A549 (cell line): ENCODE measurements around the gene ABCB11. TPM values are rescaled to one million over a fixed set of nuclear protein-coding genes. Genes with fewer than 3 reads are reported as not detected.

Source experiments
- ATAC-seq, 2 experiments: fragments of 200-7000 bp in 1 of 2; fragments of >200 bp in 1 of 2; cut with Nextera tagmentation in 1 of 2; cut with Tn5 transposase in 1 of 2; 3 replicates each; pipeline versions ENCODE4 v1.8.0 to v1.9.1; 2018 to 2020; ENCODE audit warnings: mild to moderate bottlenecking in 1 of 2, moderate library complexity in 1 of 2
- CTCF ChIA-PET: fragments of 300-600 bp; sonication (Branson Sonifier 250); formaldehyde crosslinking; extraction: SDS; loops from one replicate; lab custom pipeline; 2021; ENCODE audit warnings: antibody characterized with exemption, inconsistent platforms; lab: Yijun Ruan, JAX
- POLR2A ChIA-PET: fragments of 350-600 bp; formaldehyde crosslinking; extraction: SDS; loops from one replicate; lab custom pipeline; 2021; ENCODE audit warnings: antibody characterized with exemption, inconsistent platforms; lab: Yijun Ruan, JAX
- DNase-seq, 2 experiments: peaks; one replicate each; pipeline versions ENCODE4 v3.0.0 to v3.0.0-alpha.2; 2011 to 2016; ENCODE audit warnings: low read depth in 1 of 2, low spot score in 1 of 2
- FAIRE-seq: peaks from 2 replicates; lab custom pipeline; 2011; peaks lifted over from hg19 to GRCh38; lab: Jason Lieb, UNC
- H3K27ac ChIP-seq, 2 experiments: fragments of >200 bp; sonication (Bioruptor Twin); formaldehyde crosslinking; 3 replicates each; pipeline ENCODE4 v1.5.1; 2016 to 2017
- H3K4me1 ChIP-seq: fragments of >200 bp; sonication (Bioruptor Twin); formaldehyde crosslinking; 3 replicates; pipeline ENCODE4 v1.6.1; 2016
- H3K4me2 ChIP-seq: fragments of >200 bp; sonication (Bioruptor Twin); formaldehyde crosslinking; 3 replicates; pipeline ENCODE4 v1.6.1; 2016
- H3K4me3 ChIP-seq: fragments of >200 bp; sonication (Bioruptor Twin); formaldehyde crosslinking; 3 replicates; pipeline ENCODE4 v1.5.1; 2016
- H3K9me3 ChIP-seq: fragments of >200 bp; sonication (Bioruptor Twin); formaldehyde crosslinking; 3 replicates; pipeline ENCODE4 v1.6.1; 2016
- BHLHE40 ChIP-seq: IDR thresholded peaks from 2 replicates; pipeline ENCODE4 v1.6.1; 2012; ENCODE audit warnings: low read depth, low read length, inconsistent platforms
- CEBPB ChIP-seq, 2 experiments: fragments of >200 bp in 1 of 2; sonication (Bioruptor Twin) in 1 of 2; formaldehyde crosslinking in 1 of 2; IDR thresholded peaks; 2 replicates each; pipeline ENCODE4 v1.6.1; 2012 to 2016
- CHD4 ChIP-seq: fragments of 200-600 bp; sonication (generic); IDR thresholded peaks from 2 replicates; pipeline ENCODE4 v1.6.1; 2016; ENCODE audit warnings: antibody characterized with exemption, mild to moderate bottlenecking, borderline replicate concordance
- ESRRA ChIP-seq: fragments of 150-350 bp; IDR thresholded peaks from 2 replicates; pipeline ENCODE4 v1.6.1; 2014; ENCODE audit warnings: mild to moderate bottlenecking, low read length, borderline replicate concordance
- FOSL2 ChIP-seq, 2 experiments: fragments of 450-650 bp in 1 of 2; fragments of >200 bp in 1 of 2; sonication (Bioruptor Twin) in 1 of 2; formaldehyde crosslinking; IDR thresholded peaks; 2 replicates each; pipeline versions ENCODE4 v1.5.0 to v1.6.1; 2016 to 2020; ENCODE audit warnings: mild to moderate bottlenecking in 1 of 2, moderate library complexity in 1 of 2
- HDAC2 ChIP-seq: fragments of 200-600 bp; sonication (generic); IDR thresholded peaks from 2 replicates; pipeline ENCODE4 v1.6.1; 2016
- HEYL ChIP-seq: fragments of 250-450 bp; sonication (Bioruptor Pico); IDR thresholded peaks from 2 replicates; pipeline ENCODE4 v1.8.0; 2021; ENCODE audit warnings: mild to moderate bottlenecking, moderate library complexity
- HMGXB4 ChIP-seq: fragments of 250-450 bp; sonication (Bioruptor Pico); IDR thresholded peaks from 2 replicates; pipeline ENCODE4 v1.5.0; 2021; ENCODE audit warnings: mild to moderate bottlenecking, moderate library complexity, borderline replicate concordance
- HOXB13 ChIP-seq: fragments of 250-450 bp; sonication (Bioruptor Pico); IDR thresholded peaks from 2 replicates; pipeline ENCODE4 v1.5.0; 2020; ENCODE audit warnings: low read depth, mild to moderate bottlenecking, moderate library complexity
- HOXB5 ChIP-seq: fragments of 250-450 bp; sonication (Bioruptor Pico); IDR thresholded peaks from 2 replicates; pipeline ENCODE4 v1.5.0; 2020; ENCODE audit warnings: mild to moderate bottlenecking, moderate library complexity
- JUN ChIP-seq, 2 experiments: fragments of >200 bp; sonication (Bioruptor Twin); formaldehyde crosslinking; IDR thresholded peaks; 2 replicates in 1 of 2; 3 replicates in 1 of 2; pipeline ENCODE4 v1.6.1; 2016 to 2017
- JUNB ChIP-seq: fragments of >200 bp; sonication (Bioruptor Twin); formaldehyde crosslinking; IDR thresholded peaks from 2 replicates; pipeline ENCODE4 v1.6.1; 2016
- KDM5A ChIP-seq: fragments of 200-600 bp; sonication (generic); IDR thresholded peaks from 2 replicates; pipeline ENCODE4 v1.6.1; 2016; ENCODE audit warnings: antibody characterized with exemption, mild to moderate bottlenecking
- MAFK ChIP-seq: fragments of 450-650 bp; IDR thresholded peaks from 2 replicates; pipeline ENCODE4 v1.6.1; 2014; ENCODE audit not compliant: partially characterized antibody
- MAZ ChIP-seq: fragments of 150-350 bp; IDR thresholded peaks from 2 replicates; pipeline ENCODE4 v1.6.1; 2014; ENCODE audit warnings: antibody characterized with exemption, low read depth, low read length, borderline replicate concordance
- MYC ChIP-seq: IDR thresholded peaks from 2 replicates; pipeline ENCODE4 v1.6.1; 2012; ENCODE audit warnings: mild to moderate bottlenecking, inconsistent platforms, low read length, improper control_type of control experiment, borderline replicate concordance
- NPAS2 ChIP-seq: fragments of 250-450 bp; sonication (Bioruptor Pico); IDR thresholded peaks from 2 replicates; pipeline ENCODE4 v1.8.0; 2022; ENCODE audit warnings: mild to moderate bottlenecking, moderate library complexity, borderline replicate concordance
- NR3C1 ChIP-seq: fragments of >200 bp; sonication (Bioruptor Twin); formaldehyde crosslinking; IDR thresholded peaks from 3 replicates; pipeline ENCODE4 v1.6.1; 2017
- POLR2A ChIP-seq: IDR thresholded peaks from 2 replicates; pipeline ENCODE4 v1.6.1; 2012; ENCODE audit warnings: mild to moderate bottlenecking, low read length
- RAD21 ChIP-seq, 2 experiments: fragments of >200 bp in 1 of 2; sonication (Bioruptor Twin) in 1 of 2; formaldehyde crosslinking in 1 of 2; IDR thresholded peaks in 1 of 2; conservative IDR thresholded peaks in 1 of 2; 2 replicates in 1 of 2; 3 replicates in 1 of 2; pipeline ENCODE4 v1.6.1; 2012 to 2018; ENCODE audit warnings: inconsistent platforms in 1 of 2
- RARB ChIP-seq: fragments of 250-450 bp; sonication (Bioruptor Pico); IDR thresholded peaks from 2 replicates; pipeline ENCODE4 v1.8.0; 2021; ENCODE audit warnings: mild to moderate bottlenecking, moderate library complexity
- RFX5 ChIP-seq: fragments of 450-650 bp; IDR thresholded peaks from 2 replicates; pipeline ENCODE4 v1.7.1; 2014; ENCODE audit warnings: antibody characterized with exemption, mild to moderate bottlenecking, moderate library complexity
- RNF2 ChIP-seq: fragments of 200-600 bp; sonication (generic); IDR thresholded peaks from 2 replicates; pipeline ENCODE4 v1.6.1; 2016; ENCODE audit warnings: low read depth, mild to moderate bottlenecking, antibody characterized with exemption, moderate library complexity, borderline replicate concordance
- SREBF2 ChIP-seq: fragments of 450-650 bp; IDR thresholded peaks from 2 replicates; pipeline ENCODE4 v1.6.1; 2014; ENCODE audit warnings: mild to moderate bottlenecking, moderate library complexity
- TFCP2L1 ChIP-seq: fragments of 250-450 bp; sonication (Bioruptor Pico); IDR thresholded peaks from 2 replicates; pipeline ENCODE4 v1.5.0; 2021; ENCODE audit warnings: mild to moderate bottlenecking
- USF2 ChIP-seq: fragments of 450-650 bp; IDR thresholded peaks from 2 replicates; pipeline ENCODE4 v1.6.1; 2014; ENCODE audit warnings: antibody characterized with exemption
- ZNF302 ChIP-seq: fragments of 250-450 bp; sonication (Bioruptor Pico); IDR thresholded peaks from 2 replicates; pipeline ENCODE4 v1.9.0; 2021; ENCODE audit warnings: inconsistent platforms, mild to moderate bottlenecking, moderate library complexity
- WGBS: methylation state at CpG from one replicate; pipeline ENCODE4 v1.1.6; 2017; ENCODE audit errors: missing lambda C conversion rate; 5-methylcytosine and 5-hydroxymethylcytosine counted together
- polyA plus RNA-seq, 4 experiments: library from polyadenylated mRNA; depleted of rRNA in 3 of 4; stranded (reverse); fragments of >200 nt; fragmentation: RNase III in 1 of 4; extraction: RNeasy Plus Mini Kit Qiagen cat#74134 plus additional on column Dnase treatment in 1 of 4; gene quantifications; 2 replicates in 3 of 4; 3 replicates in 1 of 4; pipeline ENCODE4 v1.2.3, GENCODE V29; 2011 to 2017
- TF ChIP-seq, protein P1 (sequence below): fragments of 150-350 bp; IDR thresholded peaks from 2 replicates; pipeline ENCODE4 v1.6.1; 2014; ENCODE audit warnings: low read depth, mild to moderate bottlenecking, low read length

The ABCB11 gene
- polyA plus RNA-seq, 2 of the 4 experiments (the other 2 are of a cell fraction) = not detected

DNA sequence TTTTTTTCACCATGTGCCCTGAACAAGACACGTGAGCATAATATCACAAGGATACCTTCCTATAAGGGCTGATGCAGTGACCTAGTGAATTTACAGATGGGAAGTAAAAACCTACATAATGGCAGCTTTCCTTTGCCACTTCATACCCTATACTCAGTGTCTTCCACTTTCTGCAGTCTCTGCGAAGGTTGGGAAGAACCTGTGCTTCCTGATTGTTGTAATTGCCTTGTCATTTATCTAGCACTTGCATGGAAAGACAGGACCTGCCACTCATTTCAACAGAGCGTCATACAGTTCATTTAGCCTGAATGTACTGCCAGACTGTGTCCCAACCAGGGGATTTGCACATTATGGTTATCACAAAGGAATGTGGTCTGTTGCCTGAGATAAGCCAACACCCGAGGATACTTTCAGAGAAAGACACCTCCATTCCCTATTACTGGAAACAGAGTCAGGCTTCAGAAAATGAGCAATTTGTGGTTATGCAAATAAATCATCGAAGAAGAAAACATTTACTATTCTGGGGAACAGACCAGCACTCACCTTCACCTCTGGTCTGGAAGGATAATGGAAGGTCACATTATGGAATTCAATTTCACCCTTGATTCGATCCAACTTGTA is 55.0 kb downstream of the ABCB11 start (continued):
- TF ChIP-seq MAZ (no peak), HOXB5 (no peak), USF2 (no peak), BHLHE40 (no peak)

GRCh38 chr2:168974428-168974827 is 56.7 kb downstream of the ABCB11 start:
- ATAC-seq = no peak
- TF ChIP-seq RFX5 (no peak), NR3C1 (no peak), POLR2A (no peak), RAD21 (conservative IDR thresholded peaks at IDR 0.05 in 1 of 2, IDR thresholded peaks at IDR 0.05 in 1 of 2) (no peak), RARB (no peak), JUN (IDR thresholded peaks at IDR 0.05) (no peak)
- ChIA-PET CTCF (no interaction called here), POLR2A (no interaction called here)
- Histone ChIP-seq H3K4me1 (no peaks in the 10 kb centered on the region), H3K4me2 (no peak overlapping the region), H3K27ac (no peak overlapping the region), H3K9me3 (no peaks in the 10 kb centered on the region), H3K4me3 (no peak overlapping the region)
- no peak for FAIRE-seq
- DNase-seq = no peak
- 41% methylated on average over 2 of the region's 2 CpGs for WGBS

DNA sequence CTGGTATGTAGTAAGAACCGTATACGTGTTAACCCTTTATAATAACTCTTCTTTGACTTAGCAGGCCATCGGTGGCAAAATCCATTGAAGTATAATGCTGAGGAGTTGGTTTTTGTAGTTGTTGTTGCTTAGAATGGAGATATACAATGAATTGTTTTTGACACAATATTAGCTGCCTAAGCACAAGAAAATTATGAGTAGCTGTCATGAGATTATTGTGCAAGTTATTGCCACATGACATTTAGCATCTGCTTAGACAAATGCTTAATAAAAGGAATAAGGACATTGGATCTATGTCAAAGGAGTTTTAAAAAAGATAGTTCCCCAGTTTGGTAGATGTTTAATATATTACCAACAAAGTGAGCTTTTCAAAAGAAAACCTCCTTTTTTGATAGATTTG is 59.9 kb downstream of the ABCB11 start:
- WGBS = 85% methylated on average over 3 of the region's 3 CpGs
- H3K4me2 ChIP-seq = no peak overlapping the region
- CTCF ChIA-PET = interaction anchor here (0.8 to 3.1 kb wide), 4 partner anchors 9 to 161 kb away, joined by 3 to 11 read pairs (median 10); no protein-coding TSS in a partner anchor
- no peak overlapping the region for H3K27ac ChIP-seq
- DNase-seq (no peak), ATAC-seq (no peak), FAIRE-seq (no peak)
- POLR2A ChIA-PET = no interaction called here
- H3K4me3 ChIP-seq = no peak overlapping the region
- no peaks in the 10 kb centered on the region for H3K4me1 ChIP-seq
- no peaks in the 10 kb centered on the region for H3K9me3 ChIP-seq
- TF ChIP-seq HOXB13 (CRISPR knock-in tag) (no peak), RNF2 (no peak), HDAC2 (no peak), NPAS2 (no peak), CHD4 (no peak), JUN (IDR thresholded peaks at IDR 0.05) (no peak), MAFK (no peak), CEBPB (IDR thresholded peaks at IDR 0.05) (no peak), MYC (no peak), FOSL2 (IDR thresholded peaks at IDR 0.05) (no peak), FOSL2 (CRISPR knock-in tag; IDR thresholded peaks at IDR 0.05) (no peak), NR3C1 (no peak)
- TF ChIP-seq, protein P1, sequence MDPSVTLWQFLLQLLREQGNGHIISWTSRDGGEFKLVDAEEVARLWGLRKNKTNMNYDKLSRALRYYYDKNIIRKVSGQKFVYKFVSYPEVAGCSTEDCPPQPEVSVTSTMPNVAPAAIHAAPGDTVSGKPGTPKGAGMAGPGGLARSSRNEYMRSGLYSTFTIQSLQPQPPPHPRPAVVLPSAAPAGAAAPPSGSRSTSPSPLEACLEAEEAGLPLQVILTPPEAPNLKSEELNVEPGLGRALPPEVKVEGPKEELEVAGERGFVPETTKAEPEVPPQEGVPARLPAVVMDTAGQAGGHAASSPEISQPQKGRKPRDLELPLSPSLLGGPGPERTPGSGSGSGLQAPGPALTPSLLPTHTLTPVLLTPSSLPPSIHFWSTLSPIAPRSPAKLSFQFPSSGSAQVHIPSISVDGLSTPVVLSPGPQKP = no peak

DNA sequence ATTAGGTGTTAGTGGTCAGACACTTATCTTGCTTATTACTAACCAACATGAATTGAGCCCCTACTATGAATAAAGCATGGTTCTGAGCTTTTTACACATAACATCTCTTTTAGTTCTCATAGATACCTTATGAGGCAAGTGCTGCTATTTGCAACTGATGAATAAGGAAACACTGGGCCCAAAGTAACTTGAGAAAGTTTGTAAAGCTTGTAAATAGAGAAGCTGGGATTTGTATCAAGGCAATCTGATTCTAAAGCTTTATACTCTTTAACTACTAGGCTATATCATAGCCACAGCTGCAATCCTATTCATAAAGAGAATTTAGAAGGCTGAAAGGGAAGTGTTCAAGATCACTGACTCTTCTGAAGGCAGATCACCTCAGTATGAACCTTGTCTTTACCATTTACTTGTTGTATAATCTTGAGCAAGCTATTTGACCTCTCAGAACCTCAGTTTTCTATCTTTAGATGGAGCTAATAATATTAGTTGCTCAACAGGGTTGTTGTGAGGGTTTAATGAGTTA is 60.4 kb downstream of the ABCB11 start:
- TF ChIP-seq FOSL2 (IDR thresholded peaks at IDR 0.05) (no peak), FOSL2 (CRISPR knock-in tag; IDR thresholded peaks at IDR 0.05) (no peak), TFCP2L1 (no peak), KDM5A (no peak), JUNB (no peak), ZNF302 (CRISPR knock-in tag) (no peak), SREBF2 (no peak), HEYL (CRISPR knock-in tag) (no peak), HMGXB4 (CRISPR knock-in tag) (no peak), ESRRA (no peak)

More for the DNA sequence above, 60.4 kb downstream of the ABCB11 start:
- no peak for DNase-seq
- H3K9me3 ChIP-seq = no peaks in the 10 kb centered on the region
- ATAC-seq = no peak
- no peak overlapping the region for H3K4me3 ChIP-seq
- FAIRE-seq = no peak
- H3K27ac ChIP-seq = no peak overlapping the region
- no peaks in the 10 kb centered on the region for H3K4me1 ChIP-seq
- POLR2A ChIA-PET = no interaction called here
- H3K4me2 ChIP-seq = no peak overlapping the region
- CTCF ChIA-PET = interaction anchor here (0.8 to 3.1 kb wide), 5 partner anchors 8 to 170 kb away, joined by 3 to 11 read pairs (median 10); no protein-coding TSS in a partner anchor
